NCI-H2081 treated with DMSO at 0.1 percent for 48 hours (cell line): ENCODE measurements around the gene PHF19.
A peak's percentile ranks its signal among the peaks of the same experiment; 100 is the strongest.

Source experiments
- DNase-seq: peaks from one replicate; lab custom pipeline; 2025; lab: John Stamatoyannopoulos, UW

Gene PHF19

GRCh38 chr9:120891884-120892747 is 15.1 kb upstream of the PHF19 start:
- DNase-seq, result no peak

- no peak for DNase-seq
These were observed 14.4 kb upstream of the PHF19 start for GRCh38 chr9:120891245-120891883.

- DNase-seq, result no peak
These were observed 13.6 kb upstream of the PHF19 start for GRCh38 chr9:120890320-120891244.

- DNase-seq, result no peak
These were observed 12.8 kb upstream of the PHF19 start for GRCh38 chr9:120889606-120890271.

GRCh38 chr9:120888626-120889025 is 11.6 kb upstream of the PHF19 start:
- no peak for DNase-seq

- no peak for DNase-seq
These were observed 9.5 kb upstream of the PHF19 start for GRCh38 chr9:120886490-120886967.

- no peak for DNase-seq
These were observed 9.0 kb upstream of the PHF19 start for GRCh38 chr9:120885958-120886357.

GRCh38 chr9:120885457-120885856 is 8.5 kb upstream of the PHF19 start:
- no peak for DNase-seq

GRCh38 chr9:120883608-120883996 is 6.6 kb upstream of the PHF19 start:
- no peak for DNase-seq

- no peak for DNase-seq
These were observed 6.1 kb upstream of the PHF19 start for GRCh38 chr9:120882935-120883607.

- DNase-seq, result no peak
These were observed 2.5 kb upstream of the PHF19 start for GRCh38 chr9:120879446-120879845.

GRCh38 chr9:120878188-120879130 is 1.5 kb upstream of the PHF19 start:
- DNase-seq, result no peak

GRCh38 chr9:120877276-120878034 is 467 bp upstream of the PHF19 start:
- DNase-seq, result no peak

- peak; percentile 59 for DNase-seq
These were observed 790 bp downstream of the PHF19 start for GRCh38 chr9:120875954-120876841.

- no peak for DNase-seq
These were observed 1.4 kb downstream of the PHF19 start for GRCh38 chr9:120875643-120875953.

GRCh38 chr9:120875195-120875565 is 1.8 kb downstream of the PHF19 start:
- no peak for DNase-seq

GRCh38 chr9:120874226-120875194 is 2.5 kb downstream of the PHF19 start:
- no peak for DNase-seq
